K562 (cell line): ENCODE results near the gene EML6.

Experiments
- ELF4 ChIP-seq: fragments of 450-650 bp; formaldehyde crosslinking; IDR thresholded peaks from 2 replicates; pipeline ENCODE4 v1.4.0; 2022; ENCODE audit warnings: missing genetic modification characterization
- HSF4 ChIP-seq: fragments of 250-450 bp; sonication (Bioruptor Pico); IDR thresholded peaks from 2 replicates; pipeline ENCODE4 v2.1.2; 2022; ENCODE audit warnings: mild to moderate bottlenecking, moderate library complexity, borderline replicate concordance
- PHF8 ChIP-seq: fragments of 200-600 bp; sonication (generic); IDR thresholded peaks from 2 replicates; pipeline ENCODE4 v1.6.1; 2012; ENCODE audit warnings: mixed run types, mild to moderate bottlenecking, inconsistent platforms, low read length, moderate library complexity, borderline replicate concordance
- TF ChIP-seq, protein P1 (sequence below), 2 experiments: fragments of 450-650 bp; IDR thresholded peaks; 2 replicates each; pipeline ENCODE4 v1.6.1; 2016
- TF ChIP-seq, protein P2 (sequence below), 3 experiments: IDR thresholded peaks in 2 of 3; conservative IDR thresholded peaks in 1 of 3; 2 replicates each; pipeline ENCODE4 v1.5.1; 2011 to 2012; ENCODE audit warnings: low read length in 3 of 3, mild to moderate bottlenecking in 3 of 3, control low read depth in 2 of 3, improper control_type of control experiment in 1 of 3, inconsistent platforms in 1 of 3, low read depth in 1 of 3, mixed read lengths in 1 of 3, moderate library complexity in 1 of 3; ENCODE audit not compliant: insufficient read depth in 2 of 3

DNA sequence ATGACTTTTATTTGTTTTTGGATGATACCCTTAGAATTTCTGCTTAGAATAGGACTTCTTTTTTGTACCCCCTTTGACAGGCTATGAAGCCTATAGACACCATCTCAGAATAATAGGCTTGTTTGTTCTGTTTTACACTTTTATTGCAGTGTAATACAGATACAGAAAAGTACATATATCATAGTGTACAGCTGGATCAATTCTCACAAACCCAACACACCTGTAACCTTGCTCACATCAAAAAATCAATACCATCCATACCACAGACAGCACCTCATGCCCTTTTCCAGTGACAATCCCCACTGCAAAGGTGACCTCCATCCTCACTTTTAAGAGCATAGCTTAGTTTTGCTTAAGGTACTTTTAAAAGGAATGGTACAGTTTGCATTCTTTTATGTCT is 14.8 kb downstream of the EML6 start:
- TF ChIP-seq HSF4 (CRISPR knock-in tag) (no peak), ELF4 (CRISPR knock-in tag) (no peak), PHF8 (no peak)
- TF ChIP-seq, protein P1, sequence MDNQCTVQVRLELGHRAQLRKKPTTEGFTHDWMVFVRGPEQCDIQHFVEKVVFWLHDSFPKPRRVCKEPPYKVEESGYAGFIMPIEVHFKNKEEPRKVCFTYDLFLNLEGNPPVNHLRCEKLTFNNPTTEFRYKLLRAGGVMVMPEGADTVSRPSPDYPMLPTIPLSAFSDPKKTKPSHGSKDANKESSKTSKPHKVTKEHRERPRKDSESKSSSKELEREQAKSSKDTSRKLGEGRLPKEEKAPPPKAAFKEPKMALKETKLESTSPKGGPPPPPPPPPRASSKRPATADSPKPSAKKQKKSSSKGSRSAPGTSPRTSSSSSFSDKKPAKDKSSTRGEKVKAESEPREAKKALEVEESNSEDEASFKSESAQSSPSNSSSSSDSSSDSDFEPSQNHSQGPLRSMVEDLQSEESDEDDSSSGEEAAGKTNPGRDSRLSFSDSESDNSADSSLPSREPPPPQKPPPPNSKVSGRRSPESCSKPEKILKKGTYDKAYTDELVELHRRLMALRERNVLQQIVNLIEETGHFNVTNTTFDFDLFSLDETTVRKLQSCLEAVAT (IDR thresholded peaks at IDR 0.05), result no peak
- TF ChIP-seq, protein P2, sequence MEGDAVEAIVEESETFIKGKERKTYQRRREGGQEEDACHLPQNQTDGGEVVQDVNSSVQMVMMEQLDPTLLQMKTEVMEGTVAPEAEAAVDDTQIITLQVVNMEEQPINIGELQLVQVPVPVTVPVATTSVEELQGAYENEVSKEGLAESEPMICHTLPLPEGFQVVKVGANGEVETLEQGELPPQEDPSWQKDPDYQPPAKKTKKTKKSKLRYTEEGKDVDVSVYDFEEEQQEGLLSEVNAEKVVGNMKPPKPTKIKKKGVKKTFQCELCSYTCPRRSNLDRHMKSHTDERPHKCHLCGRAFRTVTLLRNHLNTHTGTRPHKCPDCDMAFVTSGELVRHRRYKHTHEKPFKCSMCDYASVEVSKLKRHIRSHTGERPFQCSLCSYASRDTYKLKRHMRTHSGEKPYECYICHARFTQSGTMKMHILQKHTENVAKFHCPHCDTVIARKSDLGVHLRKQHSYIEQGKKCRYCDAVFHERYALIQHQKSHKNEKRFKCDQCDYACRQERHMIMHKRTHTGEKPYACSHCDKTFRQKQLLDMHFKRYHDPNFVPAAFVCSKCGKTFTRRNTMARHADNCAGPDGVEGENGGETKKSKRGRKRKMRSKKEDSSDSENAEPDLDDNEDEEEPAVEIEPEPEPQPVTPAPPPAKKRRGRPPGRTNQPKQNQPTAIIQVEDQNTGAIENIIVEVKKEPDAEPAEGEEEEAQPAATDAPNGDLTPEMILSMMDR (IDR thresholded peaks at IDR 0.05 in 2 of 3, conservative IDR thresholded peaks at IDR 0.05 in 1 of 3; ENCODE audit: insufficient read depth in 2 of 3, low read depth in 1 of 3, low read length in 3 of 3), result no peak
